Femur (tissue), 1 donor: ENCODE results near the gene NHSL2.

ENCODE experiments used
- DNase-seq: peaks from one replicate; pipeline ENCODE4 v3.0.0-alpha.2; 2017

NHSL2 gene

GRCh38 chrX:72114807-72115206 is 204.2 kb downstream of the NHSL2 start:
- DNase-seq, result no peak

GRCh38 chrX:72115380-72115779 is 204.7 kb downstream of the NHSL2 start:
- DNase-seq, result no peak

- no peak for DNase-seq
Measured at GRCh38 chrX:72117636-72118210, 207.1 kb downstream of the NHSL2 start.

GRCh38 chrX:72120837-72121236 is 210.2 kb downstream of the NHSL2 start:
- no peak for DNase-seq

- peak; percentile 71 for DNase-seq
Measured at GRCh38 chrX:72121383-72121782, 210.7 kb downstream of the NHSL2 start.

GRCh38 chrX:72122621-72123337 is 212.1 kb downstream of the NHSL2 start:
- peak; percentile 11 for DNase-seq

- DNase-seq, result peak; percentile 73
Measured at GRCh38 chrX:72123471-72124185, 213.0 kb downstream of the NHSL2 start.

- DNase-seq, result peak; percentile 8
Measured at GRCh38 chrX:72124540-72125201, 214.0 kb downstream of the NHSL2 start.

GRCh38 chrX:72125331-72126047 is 214.8 kb downstream of the NHSL2 start:
- DNase-seq, result peak; percentile 15

GRCh38 chrX:72126048-72126415 is 215.4 kb downstream of the NHSL2 start:
- peak; percentile 30 for DNase-seq

GRCh38 chrX:72126539-72127140 is 216.0 kb downstream of the NHSL2 start:
- peak; percentile 89 for DNase-seq

- DNase-seq, result no peak
Measured at GRCh38 chrX:72127332-72127731, 216.7 kb downstream of the NHSL2 start.

GRCh38 chrX:72128183-72128834 is 217.7 kb downstream of the NHSL2 start:
- no peak for DNase-seq

GRCh38 chrX:72128881-72129280 is 218.2 kb downstream of the NHSL2 start:
- DNase-seq, result no peak

- no peak for DNase-seq
Measured at GRCh38 chrX:72129661-72130060, 219.0 kb downstream of the NHSL2 start.

- DNase-seq, result no peak
Measured at GRCh38 chrX:72130156-72130761, 219.6 kb downstream of the NHSL2 start.

GRCh38 chrX:72130762-72131250 is 220.2 kb downstream of the NHSL2 start:
- DNase-seq, result no peak

GRCh38 chrX:72131317-72132294 is 221.0 kb downstream of the NHSL2 start, which contains the start of gene RTL5:
Gene RTL5 (minus strand): TSS chrX:72131915.
- peak; percentile 93 for DNase-seq

- no peak for DNase-seq
Measured at GRCh38 chrX:72132456-72132855, 221.8 kb downstream of the NHSL2 start.
